HG03439 (cell line): ENCODE measurements around the gene PTPRG.

Experiments used
- ATAC-seq: cut with Tn5 transposase; IDR thresholded peaks from one replicate; pipeline ENCODE4 v1.9.1; 2021; ENCODE audit warnings: mild to moderate bottlenecking, moderate library complexity; ENCODE audit not compliant: unreplicated experiment

PTPRG gene

GRCh38 chr3:61789861-61790260, 228.5 kb downstream of the PTPRG start:
- ATAC-seq = no peak

GRCh38 chr3:61790411-61790810, 229.0 kb downstream of the PTPRG start:
- ATAC-seq = no peak

GRCh38 chr3:61793056-61793455, 231.7 kb downstream of the PTPRG start:
- no peak for ATAC-seq

- ATAC-seq = no peak
Measured at GRCh38 chr3:61793521-61793920, 232.2 kb downstream of the PTPRG start.

GRCh38 chr3:61794341-61794740, 233.0 kb downstream of the PTPRG start:
- no peak for ATAC-seq

- no peak for ATAC-seq
Measured at GRCh38 chr3:61794961-61795360, 233.6 kb downstream of the PTPRG start.

- ATAC-seq = no peak
Measured at GRCh38 chr3:61796088-61796680, 234.8 kb downstream of the PTPRG start.

- no peak for ATAC-seq
Measured at GRCh38 chr3:61796911-61797310, 235.5 kb downstream of the PTPRG start.

GRCh38 chr3:61802772-61803171, 241.4 kb downstream of the PTPRG start:
- ATAC-seq = no peak

- no peak for ATAC-seq
Measured at GRCh38 chr3:61803983-61804382, 242.6 kb downstream of the PTPRG start.

- ATAC-seq = no peak
Measured at GRCh38 chr3:61804782-61805181, 243.4 kb downstream of the PTPRG start.

GRCh38 chr3:61805510-61806080, 244.2 kb downstream of the PTPRG start:
- no peak for ATAC-seq

GRCh38 chr3:61806810-61807209, 245.4 kb downstream of the PTPRG start:
- no peak for ATAC-seq

- no peak for ATAC-seq
Measured at GRCh38 chr3:61807865-61808276, 246.5 kb downstream of the PTPRG start.

GRCh38 chr3:61808526-61808925, 247.2 kb downstream of the PTPRG start:
- no peak for ATAC-seq

- ATAC-seq = no peak
Measured at GRCh38 chr3:61808999-61809398, 247.6 kb downstream of the PTPRG start.

- no peak for ATAC-seq
Measured at GRCh38 chr3:61809879-61810278, 248.5 kb downstream of the PTPRG start.

- no peak for ATAC-seq
Measured at GRCh38 chr3:61810953-61811497, 249.7 kb downstream of the PTPRG start.

GRCh38 chr3:61811652-61812051, 250.3 kb downstream of the PTPRG start:
- ATAC-seq = no peak

- ATAC-seq = no peak
Measured at GRCh38 chr3:61812085-61812484, 250.7 kb downstream of the PTPRG start.

GRCh38 chr3:61812517-61812916, 251.1 kb downstream of the PTPRG start:
- ATAC-seq = no peak

- ATAC-seq = no peak
Measured at GRCh38 chr3:61813636-61814035, 252.3 kb downstream of the PTPRG start.

- no peak for ATAC-seq
Measured at GRCh38 chr3:61814674-61815073, 253.3 kb downstream of the PTPRG start.
